DND-41 (cell line): ENCODE results near the gene TRIM44.

Experiments
- CTCF ChIP-seq: IDR thresholded peaks from 2 replicates; pipeline ENCODE4 v1.5.1; 2012; ENCODE audit warnings: borderline replicate concordance, low read length, moderate library complexity, mild to moderate bottlenecking; ENCODE audit not compliant: poor library complexity, severe bottlenecking; ENCODE audit errors: extremely low read depth
- EZH2 ChIP-seq: IDR thresholded peaks from 3 replicates; pipeline ENCODE4 v1.6.1; 2012; ENCODE audit warnings: borderline replicate concordance, low read depth, mild to moderate bottlenecking, moderate library complexity, low read length, inconsistent platforms; ENCODE audit not compliant: severe bottlenecking

- TF ChIP-seq CTCF (no peak), EZH2 (no peak)
Measured at GRCh38 chr11:35786188-35786587, 123.6 kb downstream of the TRIM44 start.
